ENCODE data around the gene TFDP2.
"Not testable (repeated sequence)": the region's sequence is repeated elsewhere in the genome, so short reads cannot be mapped to it uniquely, and the experiment has no call there.

The TFDP2 gene

GRCh38 chr3:142022381-142022780 lies 127.0 kb downstream of the TFDP2 start:
- TF ChIP-seq CTCF (conservative IDR thresholded peaks at IDR 0.05; ENCODE audit: low read depth, low read length): no peak
- no peak for DNase-seq (ENCODE audit: low read depth)
- H3K4me3 ChIP-seq (ENCODE audit: low read length): no peak overlapping the region

GRCh38 chr3:142021127-142021526 lies 128.2 kb downstream of the TFDP2 start:
- H3K4me3 ChIP-seq (ENCODE audit: low read length): no peak overlapping the region
- TF ChIP-seq CTCF (conservative IDR thresholded peaks at IDR 0.05; ENCODE audit: low read depth, low read length): no peak
- DNase-seq (ENCODE audit: low read depth): no peak

GRCh38 chr3:142019794-142020320 lies 129.5 kb downstream of the TFDP2 start:
- no peak overlapping the region for H3K4me3 ChIP-seq (ENCODE audit: low read length)
- TF ChIP-seq CTCF (conservative IDR thresholded peaks at IDR 0.05; ENCODE audit: low read depth, low read length): no peak
- DNase-seq (ENCODE audit: low read depth): no peak

- no peak for DNase-seq (ENCODE audit: low read depth)
- no peak for TF ChIP-seq CTCF (conservative IDR thresholded peaks at IDR 0.05; ENCODE audit: low read depth, low read length)
- no peak overlapping the region for H3K4me3 ChIP-seq (ENCODE audit: low read length)
Measured at GRCh38 chr3:142013993-142014392, 135.4 kb downstream of the TFDP2 start.

- no peak overlapping the region for H3K4me3 ChIP-seq (ENCODE audit: low read length)
- TF ChIP-seq CTCF (conservative IDR thresholded peaks at IDR 0.05; ENCODE audit: low read depth, low read length): no peak
- no peak for DNase-seq (ENCODE audit: low read depth)
Measured at GRCh38 chr3:142013326-142013980, 135.9 kb downstream of the TFDP2 start.

GRCh38 chr3:142009029-142009428 lies 140.3 kb downstream of the TFDP2 start:
- TF ChIP-seq CTCF (conservative IDR thresholded peaks at IDR 0.05; ENCODE audit: low read depth, low read length): no peak
- H3K4me3 ChIP-seq (ENCODE audit: low read length): no peak overlapping the region
- DNase-seq (ENCODE audit: low read depth): no peak

- no peak for DNase-seq (ENCODE audit: low read depth)
- no peak overlapping the region for H3K4me3 ChIP-seq (ENCODE audit: low read length)
- TF ChIP-seq CTCF (conservative IDR thresholded peaks at IDR 0.05; ENCODE audit: low read depth, low read length): no peak
Measured at GRCh38 chr3:142007710-142008399, 141.5 kb downstream of the TFDP2 start.

GRCh38 chr3:142004957-142005356 lies 144.4 kb downstream of the TFDP2 start:
- H3K4me3 ChIP-seq (ENCODE audit: low read length); DNase-seq (ENCODE audit: low read depth): not testable (repeated sequence)

Measured in retinal pigment epithelial cell (primary cell).